Left lobe of liver (tissue), 2 donors: ENCODE data around the gene U2AF2. TPM values are rescaled to one million over a fixed set of nuclear protein-coding genes. Genes with fewer than 3 reads are reported as not detected.

Experiments
- ATAC-seq: fragments of 200-7000 bp; cut with Tn5 transposase; one replicate; pipeline ENCODE4 v1.9.1; 2020; ENCODE audit warnings: mild to moderate bottlenecking, moderate library complexity
- DNase-seq: peaks from one replicate; pipeline ENCODE4 v3.0.0-alpha.2; 2020; ENCODE audit warnings: low spot score
- total RNA-seq: library from RNA; stranded (reverse); gene quantifications from one replicate; pipeline ENCODE4 v1.2.1, GENCODE V29; 2021
- donor health status: DM: no; HTN: no; CAD: no; lungs with moderate emphysema.
- donor health status: DM: no; HTN: yes; CAD: no.

The U2AF2 gene
- total RNA-seq, 1 donor from 2014 or later = 61.7 TPM

- DNase-seq (no peak), ATAC-seq (no peak)
These were observed 32.7 kb downstream of the U2AF2 start for GRCh38 chr19:55687281-55688201.

- no peak for DNase-seq
- no peak for ATAC-seq
These were observed 33.8 kb downstream of the U2AF2 start for GRCh38 chr19:55688422-55689218.

- ATAC-seq (no peak), DNase-seq (no peak)
These were observed 34.7 kb downstream of the U2AF2 start for GRCh38 chr19:55689411-55690108.

GRCh38 chr19:55690109-55690768 is 35.4 kb downstream of the U2AF2 start:
- ATAC-seq (no peak), DNase-seq (no peak)

- ATAC-seq (no peak), DNase-seq (no peak)
These were observed 36.1 kb downstream of the U2AF2 start for GRCh38 chr19:55690769-55691545.

- DNase-seq (no peak), ATAC-seq (no peak)
These were observed 37.0 kb downstream of the U2AF2 start for GRCh38 chr19:55691561-55692481.

GRCh38 chr19:55692681-55693081 is 37.8 kb downstream of the U2AF2 start:
- no peak for DNase-seq

GRCh38 chr19:55693336-55693974 is 38.6 kb downstream of the U2AF2 start:
- no peak for ATAC-seq
- DNase-seq = no peak

More at GRCh38 chr19:55692681-55693081, 37.8 kb downstream of the U2AF2 start:
- ATAC-seq = no peak

- DNase-seq (no peak), ATAC-seq (no peak)
These were observed 39.4 kb downstream of the U2AF2 start for GRCh38 chr19:55694241-55694655.

- DNase-seq (peak; percentile 37), ATAC-seq (no peak)
These were observed 40.0 kb downstream of the U2AF2 start for GRCh38 chr19:55694656-55695491.

- ATAC-seq = no peak
These were observed 40.9 kb downstream of the U2AF2 start for GRCh38 chr19:55695511-55696290.

GRCh38 chr19:55696301-55697068 is 41.6 kb downstream of the U2AF2 start:
- ATAC-seq = no peak

More at GRCh38 chr19:55695511-55696290, 40.9 kb downstream of the U2AF2 start:
- DNase-seq = peak; percentile 38

GRCh38 chr19:55697069-55697440 is 42.2 kb downstream of the U2AF2 start:
- DNase-seq (peak; percentile 34), ATAC-seq (no peak)

More at GRCh38 chr19:55696301-55697068, 41.6 kb downstream of the U2AF2 start:
- peak; percentile 38 for DNase-seq

- ATAC-seq (no peak), DNase-seq (no peak)
These were observed 42.9 kb downstream of the U2AF2 start for GRCh38 chr19:55697698-55698097.

GRCh38 chr19:55698256-55698655 is 43.4 kb downstream of the U2AF2 start:
- DNase-seq = no peak

GRCh38 chr19:55699221-55699620 is 44.4 kb downstream of the U2AF2 start:
- ATAC-seq (no peak), DNase-seq (peak; percentile 29)

More at GRCh38 chr19:55698256-55698655, 43.4 kb downstream of the U2AF2 start:
- ATAC-seq = no peak
